Midbrain (tissue), 1 donor: ENCODE data around the gene GOLGA8B.
"Not testable (repeated sequence)": the region's sequence is repeated elsewhere in the genome, so short reads cannot be mapped to it uniquely, and the experiment has no call there.

Experiments used
- DNase-seq: peaks from one replicate; lab custom pipeline; 2025; lab: John Stamatoyannopoulos, UW

GOLGA8B gene

DNA sequence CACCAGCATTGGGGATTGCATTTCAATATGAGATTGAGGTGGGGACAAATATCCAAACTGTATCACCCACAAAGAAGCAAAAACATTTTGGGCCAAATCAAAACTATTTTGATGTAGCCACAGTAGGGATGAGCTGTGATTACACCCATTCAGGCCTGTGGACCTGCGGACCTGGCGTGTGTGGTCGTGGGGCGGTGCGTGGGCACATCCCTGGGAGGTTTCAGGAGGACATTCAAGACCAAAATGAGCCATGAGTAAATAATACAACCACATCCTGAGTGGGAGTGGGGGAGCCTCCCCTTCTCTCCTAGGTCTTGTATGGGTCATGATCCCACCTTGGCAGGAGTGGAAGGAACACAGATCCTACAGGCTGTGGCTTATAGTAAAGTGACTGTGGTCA is 23.7 kb downstream of the GOLGA8B start:
- not testable (repeated sequence) for DNase-seq

DNA sequence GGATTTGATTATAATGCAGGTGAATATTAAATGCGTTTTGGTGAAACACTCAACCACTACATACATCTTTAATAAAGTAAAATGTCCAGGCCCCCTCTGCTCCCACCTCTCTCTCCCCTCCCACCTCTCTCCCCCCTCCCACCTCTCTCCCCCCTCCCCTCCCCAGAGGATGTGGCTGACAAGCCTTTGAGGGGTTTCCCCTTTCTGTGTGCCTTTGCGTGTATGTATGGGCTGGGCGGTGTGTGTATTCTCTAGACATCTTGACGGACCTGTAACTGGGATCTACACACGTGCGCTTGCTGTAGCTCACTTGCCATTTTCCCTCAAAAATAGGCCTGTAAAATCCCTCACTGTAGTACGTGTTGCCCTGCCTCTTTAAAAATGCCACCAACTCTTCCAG is 28.3 kb downstream of the GOLGA8B start:
- DNase-seq, result not testable (repeated sequence)

- not testable (repeated sequence) for DNase-seq
These were observed 28.7 kb downstream of the GOLGA8B start for GRCh38 chr15:34554716-34555115.

- DNase-seq, result not testable (repeated sequence)
These were observed 29.3 kb downstream of the GOLGA8B start for GRCh38 chr15:34554126-34554525.

GRCh38 chr15:34550129-34550528 is 33.3 kb downstream of the GOLGA8B start:
- DNase-seq, result not testable (repeated sequence)

GRCh38 chr15:34549381-34549809 is 34.1 kb downstream of the GOLGA8B start:
- DNase-seq, result not testable (repeated sequence)

DNA sequence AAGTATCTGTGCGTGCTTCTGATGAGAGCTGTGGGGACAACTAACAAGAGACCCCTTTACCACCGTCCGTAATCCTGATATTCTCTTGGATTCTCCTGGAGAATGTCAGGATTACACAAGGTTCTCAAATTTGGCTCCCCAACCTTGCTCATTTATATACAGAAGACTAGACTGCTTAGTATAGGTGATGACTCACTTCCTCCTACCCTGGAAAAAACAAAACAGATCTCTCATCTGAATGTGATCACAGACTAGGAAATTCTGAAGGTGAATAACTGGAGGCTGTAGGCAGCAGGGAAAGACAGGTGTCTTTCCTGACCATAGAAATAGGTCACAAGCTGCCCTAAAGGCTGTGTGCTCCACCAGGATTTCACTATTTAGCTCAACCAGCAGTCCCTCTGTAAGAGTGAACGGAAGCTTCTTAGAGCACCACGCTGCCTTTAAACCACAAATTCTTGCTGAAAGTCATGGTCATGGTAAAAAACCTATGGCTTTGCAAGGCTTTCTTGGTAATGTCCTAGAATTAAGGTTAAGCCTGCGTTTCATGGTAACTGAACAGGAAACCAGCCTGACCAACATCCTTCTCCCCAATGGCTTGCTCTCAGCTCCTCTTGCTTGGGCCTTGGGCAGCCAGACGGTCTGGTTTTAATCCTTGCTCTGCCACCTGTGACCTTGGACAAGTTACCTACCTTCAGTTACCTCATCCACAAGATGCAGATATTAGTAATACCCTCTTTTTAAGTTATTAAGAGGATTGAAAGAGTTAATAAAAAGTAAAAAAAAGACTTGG is 39.4 kb downstream of the GOLGA8B start:
- not testable (repeated sequence) for DNase-seq

GRCh38 chr15:34535857-34536256 is 47.6 kb downstream of the GOLGA8B start:
- DNase-seq, result not testable (repeated sequence)
